ENCODE results near the gene ARHGAP24. TPM values are rescaled to one million over a fixed set of nuclear protein-coding genes. Genes with fewer than 3 reads are reported as not detected.

The ARHGAP24 gene
- total and polyA plus RNA-seq, 2 donors (not counting 3 experiments of a cell fraction or from before 2014, with no cell fraction given) = 52.1 to 79.4 TPM

DNA sequence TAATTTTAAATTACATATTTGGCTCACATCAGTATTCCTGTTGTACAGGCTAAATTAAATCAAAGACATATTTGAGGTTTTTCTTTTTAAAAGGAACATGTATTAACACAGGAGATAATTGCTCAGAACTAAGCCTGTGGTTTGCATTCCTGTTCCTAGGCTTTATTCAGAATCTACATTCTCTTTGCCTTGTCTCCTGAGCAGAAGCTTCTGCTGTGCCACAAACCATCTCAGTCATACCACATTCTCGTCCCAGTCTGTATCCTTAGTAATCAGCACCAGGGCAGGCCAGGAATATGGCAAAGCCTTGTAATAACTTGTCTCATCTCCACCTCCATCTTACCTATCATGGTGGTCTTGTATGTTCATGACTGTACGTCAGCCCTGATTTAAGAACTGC, 162.8 kb downstream of the ARHGAP24 start:
- Histone ChIP-seq H2AFZ (ENCODE audit: low read depth, low read length) (no peak overlapping the region), H3K36me3 (ENCODE audit: control insufficient read depth in 2 of 2, extremely low read depth in 1 of 2, insufficient read depth in 2 of 2, low read length in 2 of 2) (no peaks in the 10 kb centered on the region), H3K4me3 (replicated peaks in 1 of 3; ENCODE audit: insufficient read depth in 1 of 3, low read depth in 1 of 3, low read length in 3 of 3) (no peak overlapping the region), H3K9me1 (replicated peaks; ENCODE audit: control insufficient read depth, extremely low read depth, insufficient read depth, low read length) (no peaks in the 10 kb centered on the region), H3K27me3 (ENCODE audit: control insufficient read depth in 2 of 2, insufficient read depth in 2 of 2, low read length in 2 of 2) (peaks cover 11 to 13% of the 10 kb centered on the region in 2 experiments), H3K9ac (replicated peaks; ENCODE audit: extremely low read depth, insufficient read depth, low read length) (no peak overlapping the region), H3K4me2 (ENCODE audit: insufficient read depth, low read length) (no peak overlapping the region), H4K20me1 (replicated peaks; ENCODE audit: control insufficient read depth, extremely low read depth, insufficient read depth, low read length) (no peaks in the 10 kb centered on the region), H3K4me1 (ENCODE audit: control insufficient read depth, extremely low read depth, insufficient read depth, low read length) (no peaks in the 10 kb centered on the region), H3K79me2 (ENCODE audit: control insufficient read depth, insufficient read depth, low read length) (no peaks in the 10 kb centered on the region), H3K9me3 (replicated peaks; ENCODE audit: control insufficient read depth, insufficient read depth, low read length) (no peaks in the 10 kb centered on the region), H3K27ac (ENCODE audit: insufficient read depth, low read depth, low read length) (no peak overlapping the region)
- no peak for FAIRE-seq
- TF ChIP-seq GATA2 (IDR thresholded peaks at IDR 0.05; ENCODE audit: insufficient read depth, insufficient read length, low read depth, low read length) = no peak
- TF ChIP-seq, protein P1, sequence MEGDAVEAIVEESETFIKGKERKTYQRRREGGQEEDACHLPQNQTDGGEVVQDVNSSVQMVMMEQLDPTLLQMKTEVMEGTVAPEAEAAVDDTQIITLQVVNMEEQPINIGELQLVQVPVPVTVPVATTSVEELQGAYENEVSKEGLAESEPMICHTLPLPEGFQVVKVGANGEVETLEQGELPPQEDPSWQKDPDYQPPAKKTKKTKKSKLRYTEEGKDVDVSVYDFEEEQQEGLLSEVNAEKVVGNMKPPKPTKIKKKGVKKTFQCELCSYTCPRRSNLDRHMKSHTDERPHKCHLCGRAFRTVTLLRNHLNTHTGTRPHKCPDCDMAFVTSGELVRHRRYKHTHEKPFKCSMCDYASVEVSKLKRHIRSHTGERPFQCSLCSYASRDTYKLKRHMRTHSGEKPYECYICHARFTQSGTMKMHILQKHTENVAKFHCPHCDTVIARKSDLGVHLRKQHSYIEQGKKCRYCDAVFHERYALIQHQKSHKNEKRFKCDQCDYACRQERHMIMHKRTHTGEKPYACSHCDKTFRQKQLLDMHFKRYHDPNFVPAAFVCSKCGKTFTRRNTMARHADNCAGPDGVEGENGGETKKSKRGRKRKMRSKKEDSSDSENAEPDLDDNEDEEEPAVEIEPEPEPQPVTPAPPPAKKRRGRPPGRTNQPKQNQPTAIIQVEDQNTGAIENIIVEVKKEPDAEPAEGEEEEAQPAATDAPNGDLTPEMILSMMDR (IDR thresholded peaks at IDR 0.05; ENCODE audit: extremely low read depth in 1 of 2, insufficient read depth in 1 of 2, low read depth in 1 of 2, low read length in 2 of 2) = no peak
- TF ChIP-seq, protein P2, sequence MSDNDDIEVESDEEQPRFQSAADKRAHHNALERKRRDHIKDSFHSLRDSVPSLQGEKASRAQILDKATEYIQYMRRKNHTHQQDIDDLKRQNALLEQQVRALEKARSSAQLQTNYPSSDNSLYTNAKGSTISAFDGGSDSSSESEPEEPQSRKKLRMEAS (IDR thresholded peaks at IDR 0.05; ENCODE audit: insufficient read depth, insufficient read length) = no peak
- no peak for TF ChIP-seq EZH2 (IDR thresholded peaks at IDR 0.05; ENCODE audit: borderline replicate concordance, low read depth, low read length, severe bottlenecking)
- TF ChIP-seq JUN (IDR thresholded peaks at IDR 0.05; ENCODE audit: borderline replicate concordance, insufficient read depth, insufficient read length, low read depth) = no peak
- TF ChIP-seq MYC (IDR thresholded peaks at IDR 0.05; ENCODE audit: low read depth, low read length) = no peak
- TF ChIP-seq POLR2AphosphoS5 (IDR thresholded peaks at IDR 0.05; ENCODE audit: insufficient read depth, low read depth, low read length) = no peak
- no peak for TF ChIP-seq POLR2A (IDR thresholded peaks at IDR 0.05; ENCODE audit: low read depth, low read length)
- TF ChIP-seq FOS (IDR thresholded peaks at IDR 0.05; ENCODE audit: borderline replicate concordance, insufficient read depth, low read length) = no peak
- POLR2A ChIA-PET = no interaction called here
- dilution Hi-C loops (cut with MboI; ENCODE audit: extremely low pct_ligation_motif_present, low sequenced_read_pairs) (no loop called here), intact Hi-C loops (cut with micrococcal nuclease) (no loop called here)
- CTCF ChIA-PET = no interaction called here
- no peak for DNase-seq (ENCODE audit: low read depth, low spot score)
- no TSS peak for BruUV-seq (replicated peaks)

Measured in endothelial cell of umbilical vein (primary cell).